Fibroblast of the aortic adventitia (primary cell): ENCODE measurements around the gene DLEC1. TPM values are rescaled to one million over a fixed set of nuclear protein-coding genes. Genes with fewer than 3 reads are reported as not detected.

Source experiments
- DNase-seq: peaks from one replicate; pipeline ENCODE4 v3.0.0-alpha.2; 2010; ENCODE audit warnings: low read depth
- H3K4me3 ChIP-seq: 2 replicates; pipeline ENCODE4 v1.5.1; 2011; ENCODE audit warnings: low read depth, mild to moderate bottlenecking, control low read depth, low read length, moderate library complexity
- CTCF ChIP-seq: IDR thresholded peaks from 2 replicates; pipeline ENCODE4 v1.5.1; 2011; ENCODE audit warnings: mild to moderate bottlenecking, low read length, control low read depth, inconsistent platforms; ENCODE audit not compliant: insufficient read depth
- total RNA-seq: library from RNA; depleted of rRNA; stranded (reverse); fragments of >200 nt; gene quantifications from 2 replicates; pipeline ENCODE4 v1.2.3, GENCODE V29; 2012; ENCODE audit warnings: low replicate concordance

Gene DLEC1
- total RNA-seq, 1 donor, result 0.09 TPM

DNA sequence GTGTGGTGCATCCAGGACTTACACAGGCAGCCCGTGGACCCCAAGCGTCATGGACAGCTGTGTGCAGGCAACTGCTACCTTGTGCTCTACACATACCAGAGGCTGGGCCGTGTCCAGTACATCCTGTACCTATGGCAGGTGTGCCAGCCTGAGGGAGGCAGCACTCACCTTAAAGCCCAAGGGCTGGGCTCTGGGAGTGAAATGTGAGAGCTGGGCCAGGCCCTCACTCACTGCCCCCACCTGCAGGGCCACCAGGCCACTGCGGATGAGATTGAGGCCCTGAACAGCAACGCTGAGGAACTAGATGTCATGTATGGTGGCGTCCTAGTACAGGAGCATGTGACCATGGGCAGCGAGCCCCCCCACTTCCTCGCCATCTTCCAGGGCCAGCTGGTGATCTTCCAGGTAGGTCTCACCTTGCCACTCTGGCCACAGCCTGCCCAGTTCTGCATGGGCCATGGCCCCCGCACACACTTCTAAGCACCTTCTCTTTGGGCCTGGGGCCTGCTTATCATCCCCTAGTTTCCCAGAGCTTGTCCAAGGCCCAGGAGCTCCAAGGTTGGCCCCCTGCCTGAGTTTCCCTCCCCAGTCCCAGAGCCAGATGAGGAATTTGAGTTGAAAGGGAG is 37.4 kb upstream of the DLEC1 start:
- no peak for TF ChIP-seq CTCF
- no peak overlapping the region for H3K4me3 ChIP-seq
- DNase-seq, result no peak

GRCh38 chr3:38002291-38002876 is 36.6 kb upstream of the DLEC1 start:
- no peak overlapping the region for H3K4me3 ChIP-seq
- no peak for DNase-seq
- TF ChIP-seq CTCF, result no peak

- DNase-seq, result no peak
- H3K4me3 ChIP-seq, result no peak overlapping the region
- TF ChIP-seq CTCF, result no peak
Measured at GRCh38 chr3:38002940-38003339, 36.1 kb upstream of the DLEC1 start.

GRCh38 chr3:38003371-38003816 is 35.6 kb upstream of the DLEC1 start:
- peak; percentile 32 for DNase-seq
- TF ChIP-seq CTCF, result peak; percentile 71
- no peak overlapping the region for H3K4me3 ChIP-seq

DNA sequence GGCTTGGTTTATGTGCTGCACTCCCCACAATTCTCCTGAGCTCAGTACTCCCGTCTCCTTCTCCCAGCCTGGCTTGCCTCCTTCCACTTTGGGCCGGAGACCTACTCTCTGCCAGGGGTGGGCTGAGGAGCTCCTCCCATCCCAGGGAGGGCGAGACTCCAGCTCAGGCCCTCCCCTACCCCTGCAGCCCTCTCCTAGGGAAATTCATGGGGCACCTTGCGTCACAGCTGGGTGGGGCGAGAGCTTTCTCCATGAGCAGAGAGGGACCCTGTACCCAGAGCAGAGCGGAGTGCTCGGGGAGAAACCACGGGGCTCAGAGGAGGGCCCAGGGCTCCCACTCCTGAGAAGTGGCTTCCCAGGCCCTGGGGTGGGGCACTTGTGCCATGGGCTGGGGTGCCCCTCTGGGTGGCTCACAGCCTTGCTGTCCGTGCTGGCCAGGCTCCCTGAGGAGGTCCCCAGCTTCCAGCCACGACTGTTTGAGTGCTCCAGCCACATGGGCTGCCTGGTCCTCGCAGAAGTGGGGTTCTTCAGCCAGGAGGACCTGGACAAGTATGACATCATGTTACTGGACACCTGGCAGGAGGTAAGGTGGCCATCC is 35.1 kb upstream of the DLEC1 start:
- TF ChIP-seq CTCF, result no peak
- DNase-seq, result no peak
- no peak overlapping the region for H3K4me3 ChIP-seq

DNA sequence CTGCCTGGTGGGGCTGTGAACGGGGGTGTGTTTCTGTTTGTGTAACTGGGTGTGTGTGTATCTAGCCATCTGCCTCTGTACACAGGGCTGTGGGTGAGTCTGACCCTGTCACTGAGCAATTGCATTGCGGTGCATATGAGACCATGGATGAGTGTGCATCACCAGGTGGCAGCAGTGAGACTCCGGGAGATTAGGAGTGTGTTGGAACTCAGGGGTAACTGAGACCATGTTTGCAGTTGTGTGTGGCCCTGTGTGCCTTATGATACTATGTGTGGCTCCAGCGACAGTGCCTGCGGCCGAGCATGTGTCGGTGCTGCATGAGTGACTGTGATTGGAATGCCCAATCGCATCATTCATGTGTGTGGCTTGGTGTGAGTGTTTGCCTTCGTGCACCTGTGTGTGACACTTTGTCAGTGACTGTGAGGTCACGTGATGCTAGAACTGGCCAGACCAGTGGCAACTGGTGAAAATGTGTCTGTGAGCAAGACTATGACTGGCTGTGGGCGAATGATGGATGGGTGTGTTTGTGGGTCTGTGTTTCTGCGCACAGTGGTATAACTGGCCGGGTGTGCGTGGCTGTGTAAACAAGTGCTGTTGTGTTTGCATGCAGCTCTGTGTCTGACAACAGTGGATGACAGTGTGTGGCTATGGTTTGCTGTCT is 34.5 kb upstream of the DLEC1 start:
- H3K4me3 ChIP-seq, result no peak overlapping the region
- peak; percentile 77 for TF ChIP-seq CTCF
- DNase-seq, result peak; percentile 66
